C4-2B (cell line): Measurements from ENCODE around the gene DPF3.

Experiments used
- CTCF ChIP-seq: fragments of 450-650 bp; conservative IDR thresholded peaks from 2 replicates; pipeline ENCODE4 v1.5.1; 2017; ENCODE audit warnings: mild to moderate bottlenecking
- ZFX ChIP-seq: fragments of 450-650 bp; IDR thresholded peaks from 2 replicates; pipeline ENCODE4 v1.6.1; 2017

DNA sequence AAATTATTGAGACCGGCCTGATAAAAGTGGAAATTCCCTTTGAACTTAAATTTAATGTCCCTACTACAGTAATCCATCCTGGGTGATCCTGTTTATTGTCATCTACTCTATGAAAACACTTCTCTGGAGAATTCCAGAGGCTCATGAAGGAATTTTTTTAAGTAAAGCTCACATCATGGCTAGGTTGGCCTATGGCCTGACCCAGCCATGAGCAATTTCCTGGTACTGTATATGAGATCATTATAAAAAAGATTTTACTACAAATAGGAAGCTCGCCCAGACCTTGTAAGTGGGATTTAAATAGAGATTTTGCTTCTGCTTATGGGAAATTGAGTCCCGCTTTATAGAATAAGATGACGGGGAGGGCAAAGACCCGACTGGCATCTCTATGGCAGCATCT lies 215.5 kb downstream of the DPF3 start:
- TF ChIP-seq CTCF (no peak), ZFX (no peak)
